HG03442 (cell line): ENCODE data around the gene GLP2R.

Experiments
- ATAC-seq: cut with Tn5 transposase; IDR thresholded peaks from one replicate; pipeline ENCODE4 v1.9.1; 2021; ENCODE audit warnings: mild to moderate bottlenecking, moderate library complexity; ENCODE audit not compliant: unreplicated experiment

GLP2R gene

GRCh38 chr17:9845306-9845705 is 19.6 kb downstream of the GLP2R start:
- no peak for ATAC-seq

- ATAC-seq, result no peak
Observed at GRCh38 chr17:9850151-9850550, 24.4 kb downstream of the GLP2R start.

- ATAC-seq, result no peak
Observed at GRCh38 chr17:9854255-9854654, 28.5 kb downstream of the GLP2R start.

- ATAC-seq, result no peak
Observed at GRCh38 chr17:9855036-9855435, 29.3 kb downstream of the GLP2R start.

GRCh38 chr17:9859781-9860180 is 34.1 kb downstream of the GLP2R start:
- ATAC-seq, result no peak

GRCh38 chr17:9860851-9861250 is 35.1 kb downstream of the GLP2R start:
- no peak for ATAC-seq

GRCh38 chr17:9862220-9862619 is 36.5 kb downstream of the GLP2R start:
- ATAC-seq, result no peak

- ATAC-seq, result no peak
Observed at GRCh38 chr17:9862949-9863348, 37.2 kb downstream of the GLP2R start.

- ATAC-seq, result no peak
Observed at GRCh38 chr17:9865586-9865985, 39.9 kb downstream of the GLP2R start.

GRCh38 chr17:9868552-9868951 is 42.8 kb downstream of the GLP2R start:
- no peak for ATAC-seq

- no peak for ATAC-seq
Observed at GRCh38 chr17:9872852-9873251, 47.1 kb downstream of the GLP2R start.

- ATAC-seq, result no peak
Observed at GRCh38 chr17:9874722-9875121, 49.0 kb downstream of the GLP2R start.

- no peak for ATAC-seq
Observed at GRCh38 chr17:9875441-9875840, 49.7 kb downstream of the GLP2R start.

GRCh38 chr17:9878356-9878755 is 52.6 kb downstream of the GLP2R start:
- no peak for ATAC-seq

GRCh38 chr17:9878786-9879525 is 53.2 kb downstream of the GLP2R start:
- no peak for ATAC-seq

- peak; percentile 55 for ATAC-seq
Observed at GRCh38 chr17:9880582-9880999, 54.9 kb downstream of the GLP2R start.

GRCh38 chr17:9883451-9883850 is 57.7 kb downstream of the GLP2R start:
- ATAC-seq, result no peak

- ATAC-seq, result no peak
Observed at GRCh38 chr17:9886141-9886930, 60.6 kb downstream of the GLP2R start.

GRCh38 chr17:9887508-9887907 is 61.8 kb downstream of the GLP2R start:
- ATAC-seq, result no peak

GRCh38 chr17:9890124-9890523 is 64.4 kb downstream of the GLP2R start:
- ATAC-seq, result no peak

- ATAC-seq, result no peak
Observed at GRCh38 chr17:9893411-9894012, 67.8 kb downstream of the GLP2R start.

GRCh38 chr17:9894231-9894630 is 68.5 kb downstream of the GLP2R start:
- no peak for ATAC-seq
